Measurements from ENCODE around the gene TP53AIP1. TPM values are rescaled to one million over a fixed set of nuclear protein-coding genes. Genes with fewer than 3 reads are reported as not detected.

The TP53AIP1 gene
- total and polyA plus RNA-seq, 9 of the 15 experiments (the other 6 are each of a cell fraction or from before 2014, with no cell fraction given): not detected

DNA sequence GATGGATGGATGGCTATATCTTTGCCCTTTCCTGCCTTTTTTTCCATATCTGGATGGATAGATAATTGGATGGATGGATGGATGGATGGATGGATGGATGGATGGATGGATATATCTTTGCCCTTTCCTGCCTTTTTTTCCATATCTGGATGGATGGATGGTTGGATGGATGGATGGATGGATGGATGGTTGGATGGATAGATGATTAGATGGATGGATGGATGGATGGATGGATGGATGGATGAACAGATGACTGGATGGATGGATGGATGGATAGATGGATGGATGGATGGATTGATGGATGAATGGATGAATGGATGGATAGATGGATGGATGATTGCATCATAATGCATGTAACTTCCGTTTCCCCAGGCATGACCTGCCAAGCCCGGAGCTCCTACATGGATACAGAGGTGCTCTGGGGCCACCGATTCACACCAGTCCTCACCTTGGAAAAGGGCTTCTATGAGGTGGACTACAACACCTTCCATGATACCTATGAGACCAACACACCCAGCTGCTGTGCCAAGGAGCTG, 26.6 kb downstream of the TP53AIP1 start:
- H3K36me3 ChIP-seq (ENCODE audit: control insufficient read depth, insufficient read depth, low read length): no peaks in the 10 kb centered on the region
- no peak overlapping the region for H3K9ac ChIP-seq (ENCODE audit: insufficient read depth in 1 of 2, low read depth in 2 of 2, low read length in 2 of 2)
- intact Hi-C loops (cut with micrococcal nuclease): no loop called here
- 0% methylated on average over 3 of the region's 3 CpGs for WGBS (ENCODE audit: insufficient coverage, low coverage, missing lambda C conversion rate)
- ChIA-PET CTCF (ENCODE audit: low intra/inter-chr PET ratio) (no interaction called here), POLR2A (no interaction called here)
- no peak overlapping the region for H3K27ac ChIP-seq (ENCODE audit: extremely low read depth, low read depth, low read length)
- TF ChIP-seq TARDBP (IDR thresholded peaks at IDR 0.05) (no peak), CEBPB (tag; IDR thresholded peaks at IDR 0.05) (0 out of 2 replicates have a peak, but pooled peaks have one; percentile 11)
- no peak for DNase-seq (ENCODE audit: extremely low read depth in 1 of 4, low spot score in 3 of 4)
- H3K9me1 ChIP-seq (ENCODE audit: control insufficient read depth, insufficient read depth, low read length): no peaks in the 10 kb centered on the region
- no peak for ATAC-seq
- no peaks in the 10 kb centered on the region for H3K9me3 ChIP-seq (replicated peaks; ENCODE audit: control insufficient read depth, insufficient read depth, low read depth, low read length)
- H3K27me3 ChIP-seq (ENCODE audit: control insufficient read depth in 2 of 2, insufficient read depth in 2 of 2, low read length in 2 of 2): peaks cover 0 to 19% of the 10 kb centered on the region in 2 experiments; a peak in 3 of 5 replicates
- H3K79me2 ChIP-seq (ENCODE audit: control insufficient read depth, insufficient read depth, low read length): no peaks in the 10 kb centered on the region
- in situ Hi-C loops (cut with MboI): no loop called here
- no peak overlapping the region for H3K4me3 ChIP-seq
- no peaks in the 10 kb centered on the region for H3K4me1 ChIP-seq (replicated peaks in 1 of 2; ENCODE audit: control insufficient read depth in 2 of 2, insufficient read depth in 2 of 2, low read length in 2 of 2)
- H3K4me2 ChIP-seq (ENCODE audit: insufficient read depth, low read length): no peak overlapping the region
- H4K20me1 ChIP-seq (replicated peaks; ENCODE audit: control insufficient read depth, insufficient read depth, low read length): no peaks in the 10 kb centered on the region
- no peak for FAIRE-seq
- H2AFZ ChIP-seq (ENCODE audit: low read depth, low read length): no peak overlapping the region
- BruUV-seq (replicated peaks): no TSS peak

DNA sequence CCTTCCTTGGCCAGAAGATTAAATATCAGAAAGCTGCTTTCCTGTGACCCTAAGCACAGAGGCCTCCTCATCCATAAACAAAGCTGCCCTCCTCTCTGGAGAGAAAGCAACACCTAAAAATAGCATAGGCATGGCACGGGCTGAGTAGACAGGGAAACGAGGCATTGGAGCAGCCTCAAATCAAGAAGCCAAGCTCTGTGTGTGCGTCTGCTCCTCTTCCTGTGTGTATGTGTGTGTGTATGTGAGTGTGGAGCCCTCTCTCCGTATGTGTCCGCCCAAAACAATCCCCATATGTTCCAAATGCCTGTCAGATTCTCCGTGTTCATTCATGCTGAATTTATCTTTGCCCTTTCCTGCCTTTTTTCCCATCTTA, 27.5 kb downstream of the TP53AIP1 start:
- H3K9me3 ChIP-seq (replicated peaks; ENCODE audit: control insufficient read depth, insufficient read depth, low read depth, low read length): no peaks in the 10 kb centered on the region
- H3K27ac ChIP-seq (ENCODE audit: extremely low read depth, low read depth, low read length): no peak overlapping the region
- no peaks in the 10 kb centered on the region for H3K36me3 ChIP-seq (ENCODE audit: control insufficient read depth, insufficient read depth, low read length)
- no peak overlapping the region for H3K9ac ChIP-seq (ENCODE audit: insufficient read depth in 1 of 2, low read depth in 2 of 2, low read length in 2 of 2)
- H4K20me1 ChIP-seq (replicated peaks; ENCODE audit: control insufficient read depth, insufficient read depth, low read length): no peaks in the 10 kb centered on the region
- no peaks in the 10 kb centered on the region for H3K9me1 ChIP-seq (ENCODE audit: control insufficient read depth, insufficient read depth, low read length)
- CTCF ChIA-PET (ENCODE audit: low intra/inter-chr PET ratio): no interaction called here
- ATAC-seq (no peak), FAIRE-seq (no peak), DNase-seq (ENCODE audit: extremely low read depth in 1 of 4, low spot score in 3 of 4) (no peak)
- intact Hi-C loops (cut with micrococcal nuclease) (no loop called here), in situ Hi-C loops (cut with MboI) (no loop called here)
- no peak overlapping the region for H2AFZ ChIP-seq (ENCODE audit: low read depth, low read length)
- H3K4me2 ChIP-seq (ENCODE audit: insufficient read depth, low read length): no peak overlapping the region
- no peak overlapping the region for H3K4me3 ChIP-seq
- no peaks in the 10 kb centered on the region for H3K79me2 ChIP-seq (ENCODE audit: control insufficient read depth, insufficient read depth, low read length)
- BruUV-seq (replicated peaks): no TSS peak
- 0% methylated on average over 6 of the region's 6 CpGs for WGBS (ENCODE audit: insufficient coverage, low coverage, missing lambda C conversion rate)
- no peaks in the 10 kb centered on the region for H3K4me1 ChIP-seq (replicated peaks in 1 of 2; ENCODE audit: control insufficient read depth in 2 of 2, insufficient read depth in 2 of 2, low read length in 2 of 2)
- H3K27me3 ChIP-seq (ENCODE audit: control insufficient read depth in 2 of 2, insufficient read depth in 2 of 2, low read length in 2 of 2): peaks cover 0 to 15% of the 10 kb centered on the region in 2 experiments; a peak in 2 of 5 replicates
- POLR2A ChIA-PET: no interaction called here
- TF ChIP-seq ZNF707 (CRISPR knock-in tag; conservative IDR thresholded peaks at IDR 0.05) (no peak), ZNF785 (CRISPR knock-in tag; IDR thresholded peaks at IDR 0.05) (no peak), ZNF12 (CRISPR knock-in tag; IDR thresholded peaks at IDR 0.05) (no peak)
- TF ChIP-seq, protein P1, sequence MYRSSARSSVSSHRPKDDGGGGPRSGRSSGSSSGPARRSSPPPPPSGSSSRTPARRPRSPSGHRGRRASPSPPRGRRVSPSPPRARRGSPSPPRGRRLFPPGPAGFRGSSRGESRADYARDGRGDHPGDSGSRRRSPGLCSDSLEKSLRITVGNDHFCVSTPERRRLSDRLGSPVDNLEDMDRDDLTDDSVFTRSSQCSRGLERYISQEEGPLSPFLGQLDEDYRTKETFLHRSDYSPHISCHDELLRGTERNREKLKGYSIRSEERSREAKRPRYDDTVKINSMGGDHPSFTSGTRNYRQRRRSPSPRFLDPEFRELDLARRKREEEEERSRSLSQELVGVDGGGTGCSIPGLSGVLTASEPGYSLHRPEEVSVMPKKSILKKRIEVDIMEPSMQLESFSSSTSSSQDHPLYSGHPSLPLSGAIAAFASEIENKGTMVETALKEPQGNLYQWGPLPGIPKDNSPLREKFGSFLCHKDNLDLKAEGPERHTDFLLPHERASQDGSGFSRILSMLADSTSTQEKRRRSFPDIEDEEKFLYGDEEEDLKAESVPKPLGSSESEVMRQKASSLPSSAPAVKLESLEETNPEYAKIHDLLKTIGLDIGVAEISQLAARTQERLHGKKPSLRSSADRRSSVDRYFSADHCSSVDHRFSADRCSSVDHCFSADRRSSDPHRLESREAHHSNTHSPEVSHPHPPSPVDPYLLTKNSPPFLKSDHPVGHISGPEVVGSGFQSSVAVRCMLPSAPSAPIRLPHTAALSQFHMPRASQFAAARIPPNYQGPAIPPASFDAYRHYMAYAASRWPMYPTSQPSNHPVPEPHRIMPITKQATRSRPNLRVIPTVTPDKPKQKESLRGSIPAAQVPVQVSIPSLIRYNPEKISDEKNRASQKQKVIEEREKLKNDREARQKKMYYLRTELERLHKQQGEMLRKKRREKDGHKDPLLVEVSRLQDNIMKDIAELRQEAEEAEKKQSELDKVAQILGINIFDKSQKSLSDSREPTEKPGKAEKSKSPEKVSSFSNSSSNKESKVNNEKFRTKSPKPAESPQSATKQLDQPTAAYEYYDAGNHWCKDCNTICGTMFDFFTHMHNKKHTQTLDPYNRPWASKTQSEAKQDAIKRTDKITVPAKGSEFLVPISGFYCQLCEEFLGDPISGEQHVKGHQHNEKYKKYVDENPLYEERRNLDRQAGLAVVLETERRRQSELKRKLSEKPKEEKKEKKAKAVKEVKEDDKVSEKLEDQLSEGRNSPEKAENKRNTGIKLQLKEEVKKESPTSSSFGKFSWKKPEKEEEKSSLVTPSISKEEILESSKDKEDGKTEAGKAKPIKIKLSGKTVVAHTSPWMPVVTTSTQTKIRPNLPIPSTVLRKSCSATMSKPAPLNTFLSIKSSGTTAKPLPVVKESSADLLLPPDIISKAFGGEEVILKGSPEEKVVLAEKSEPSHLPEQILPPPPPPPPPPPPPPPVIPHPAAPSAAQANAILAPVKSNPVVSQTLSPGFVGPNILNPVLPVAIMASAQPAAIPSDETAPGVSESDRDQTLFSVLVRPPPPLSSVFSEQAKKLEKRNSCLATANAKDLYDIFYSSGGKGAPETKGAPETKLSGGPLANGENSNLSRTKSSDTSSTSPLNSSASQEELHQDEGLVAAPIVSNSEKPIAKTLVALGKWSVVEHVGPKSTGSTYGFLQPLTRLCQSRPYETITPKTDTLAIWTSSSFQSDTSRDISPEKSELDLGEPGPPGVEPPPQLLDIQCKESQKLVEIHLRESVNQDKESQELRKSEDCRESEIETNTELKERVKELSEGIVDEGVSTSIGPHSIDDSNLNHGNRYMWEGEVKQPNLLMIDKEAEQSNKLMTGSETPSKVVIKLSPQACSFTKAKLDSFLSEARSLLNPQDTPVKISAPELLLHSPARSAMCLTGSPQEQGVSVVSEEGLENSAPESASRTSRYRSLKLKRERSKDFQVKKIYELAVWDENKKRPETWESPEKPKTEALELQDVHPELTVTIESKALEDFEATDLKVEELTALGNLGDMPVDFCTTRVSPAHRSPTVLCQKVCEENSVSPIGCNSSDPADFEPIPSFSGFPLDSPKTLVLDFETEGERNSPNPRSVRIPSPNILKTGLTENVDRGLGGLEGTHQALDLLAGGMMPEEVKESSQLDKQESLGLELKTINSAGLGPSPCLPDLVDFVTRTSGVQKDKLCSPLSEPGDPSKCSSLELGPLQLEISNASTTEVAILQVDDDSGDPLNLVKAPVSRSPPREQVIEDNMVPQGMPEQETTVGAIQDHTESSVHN (IDR thresholded peaks at IDR 0.05; ENCODE audit: borderline replicate concordance in 1 of 2, low read depth in 1 of 2): no peak
- TF ChIP-seq, protein P2, sequence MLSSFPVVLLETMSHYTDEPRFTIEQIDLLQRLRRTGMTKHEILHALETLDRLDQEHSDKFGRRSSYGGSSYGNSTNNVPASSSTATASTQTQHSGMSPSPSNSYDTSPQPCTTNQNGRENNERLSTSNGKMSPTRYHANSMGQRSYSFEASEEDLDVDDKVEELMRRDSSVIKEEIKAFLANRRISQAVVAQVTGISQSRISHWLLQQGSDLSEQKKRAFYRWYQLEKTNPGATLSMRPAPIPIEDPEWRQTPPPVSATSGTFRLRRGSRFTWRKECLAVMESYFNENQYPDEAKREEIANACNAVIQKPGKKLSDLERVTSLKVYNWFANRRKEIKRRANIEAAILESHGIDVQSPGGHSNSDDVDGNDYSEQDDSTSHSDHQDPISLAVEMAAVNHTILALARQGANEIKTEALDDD (IDR thresholded peaks at IDR 0.05): no peak

Data from K562 (cell line).